Sigmoid colon (tissue), 4 donors: Measurements from ENCODE around the gene KIRREL3.

Source experiments
- EP300 ChIP-seq, 4 donors: sonication (generic); formaldehyde crosslinking; IDR thresholded peaks; one replicate each; pipeline ENCODE4 v1.6.1; 2017; ENCODE audit warnings: antibody characterized with exemption in 4 of 4
- POLR2A ChIP-seq, 2 donors: fragments of 450-650 bp; IDR thresholded peaks; one replicate each; pipeline ENCODE4 v1.6.1; 2016; ENCODE audit warnings: antibody characterized with exemption in 2 of 2, mild to moderate bottlenecking in 2 of 2, moderate library complexity in 2 of 2
- POLR2AphosphoS5 ChIP-seq, 4 donors: sonication (generic); formaldehyde crosslinking; IDR thresholded peaks; one replicate each; pipeline ENCODE4 v1.6.1; 2017; ENCODE audit warnings: antibody characterized with exemption in 4 of 4
- TF ChIP-seq, protein P1 (sequence below), 4 experiments: fragments of 450-650 bp in 3 of 4; fragments of 200-600 bp in 1 of 4; IDR thresholded peaks; one replicate each; pipeline ENCODE4 v1.5.1; 2016 to 2019; ENCODE audit warnings: antibody characterized with exemption in 4 of 4, mild to moderate bottlenecking in 3 of 4, moderate library complexity in 2 of 4

DNA sequence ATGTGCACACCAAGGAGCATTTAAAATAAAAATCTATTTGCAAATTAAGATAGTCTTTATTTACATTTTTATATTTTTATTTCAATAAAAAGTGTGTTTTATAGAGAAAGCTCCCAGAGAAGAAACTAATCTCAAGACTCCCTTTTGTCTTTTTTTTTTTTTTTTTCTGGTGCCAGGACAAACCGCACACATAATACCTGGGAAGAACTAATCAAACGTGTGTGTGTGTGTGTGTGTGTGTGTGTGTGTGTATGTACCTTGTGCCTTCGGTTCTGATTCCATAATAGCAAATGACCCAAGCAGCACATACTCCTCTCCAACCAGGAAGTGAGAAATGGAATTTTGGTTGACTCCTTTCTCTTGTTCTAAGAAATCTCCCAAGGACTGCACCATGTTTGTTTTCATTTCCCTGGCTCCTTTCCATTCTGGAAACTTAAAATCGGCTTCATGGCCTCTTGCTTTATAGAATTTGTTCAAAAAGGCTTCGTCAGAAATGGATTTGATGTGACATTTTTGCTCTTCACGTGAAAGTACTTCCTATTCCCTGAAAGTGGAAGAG is 579.8 kb downstream of the KIRREL3 start:
- TF ChIP-seq POLR2A (IDR thresholded peaks at IDR 0.05) (no peak), EP300 (IDR thresholded peaks at IDR 0.05) (no peak), POLR2AphosphoS5 (IDR thresholded peaks at IDR 0.05) (no peak)
- TF ChIP-seq, protein P1, sequence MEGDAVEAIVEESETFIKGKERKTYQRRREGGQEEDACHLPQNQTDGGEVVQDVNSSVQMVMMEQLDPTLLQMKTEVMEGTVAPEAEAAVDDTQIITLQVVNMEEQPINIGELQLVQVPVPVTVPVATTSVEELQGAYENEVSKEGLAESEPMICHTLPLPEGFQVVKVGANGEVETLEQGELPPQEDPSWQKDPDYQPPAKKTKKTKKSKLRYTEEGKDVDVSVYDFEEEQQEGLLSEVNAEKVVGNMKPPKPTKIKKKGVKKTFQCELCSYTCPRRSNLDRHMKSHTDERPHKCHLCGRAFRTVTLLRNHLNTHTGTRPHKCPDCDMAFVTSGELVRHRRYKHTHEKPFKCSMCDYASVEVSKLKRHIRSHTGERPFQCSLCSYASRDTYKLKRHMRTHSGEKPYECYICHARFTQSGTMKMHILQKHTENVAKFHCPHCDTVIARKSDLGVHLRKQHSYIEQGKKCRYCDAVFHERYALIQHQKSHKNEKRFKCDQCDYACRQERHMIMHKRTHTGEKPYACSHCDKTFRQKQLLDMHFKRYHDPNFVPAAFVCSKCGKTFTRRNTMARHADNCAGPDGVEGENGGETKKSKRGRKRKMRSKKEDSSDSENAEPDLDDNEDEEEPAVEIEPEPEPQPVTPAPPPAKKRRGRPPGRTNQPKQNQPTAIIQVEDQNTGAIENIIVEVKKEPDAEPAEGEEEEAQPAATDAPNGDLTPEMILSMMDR (IDR thresholded peaks at IDR 0.05) = no peak
